GM23248 (cell line): ENCODE results near the gene LIN7B.

ENCODE experiments used
- EZH2 ChIP-seq: fragments of 200-600 bp; sonication (generic); IDR thresholded peaks from 2 replicates; pipeline ENCODE4 v1.6.1; 2018; ENCODE audit warnings: antibody characterized with exemption, mild to moderate bottlenecking; ENCODE audit not compliant: insufficient read depth, poor library complexity, severe bottlenecking
- EZH2phosphoT487 ChIP-seq: fragments of 200-600 bp; sonication (generic); IDR thresholded peaks from 2 replicates; pipeline ENCODE4 v1.6.1; 2018; ENCODE audit warnings: antibody characterized with exemption, moderate library complexity, mild to moderate bottlenecking, low read depth; ENCODE audit not compliant: insufficient read depth

DNA sequence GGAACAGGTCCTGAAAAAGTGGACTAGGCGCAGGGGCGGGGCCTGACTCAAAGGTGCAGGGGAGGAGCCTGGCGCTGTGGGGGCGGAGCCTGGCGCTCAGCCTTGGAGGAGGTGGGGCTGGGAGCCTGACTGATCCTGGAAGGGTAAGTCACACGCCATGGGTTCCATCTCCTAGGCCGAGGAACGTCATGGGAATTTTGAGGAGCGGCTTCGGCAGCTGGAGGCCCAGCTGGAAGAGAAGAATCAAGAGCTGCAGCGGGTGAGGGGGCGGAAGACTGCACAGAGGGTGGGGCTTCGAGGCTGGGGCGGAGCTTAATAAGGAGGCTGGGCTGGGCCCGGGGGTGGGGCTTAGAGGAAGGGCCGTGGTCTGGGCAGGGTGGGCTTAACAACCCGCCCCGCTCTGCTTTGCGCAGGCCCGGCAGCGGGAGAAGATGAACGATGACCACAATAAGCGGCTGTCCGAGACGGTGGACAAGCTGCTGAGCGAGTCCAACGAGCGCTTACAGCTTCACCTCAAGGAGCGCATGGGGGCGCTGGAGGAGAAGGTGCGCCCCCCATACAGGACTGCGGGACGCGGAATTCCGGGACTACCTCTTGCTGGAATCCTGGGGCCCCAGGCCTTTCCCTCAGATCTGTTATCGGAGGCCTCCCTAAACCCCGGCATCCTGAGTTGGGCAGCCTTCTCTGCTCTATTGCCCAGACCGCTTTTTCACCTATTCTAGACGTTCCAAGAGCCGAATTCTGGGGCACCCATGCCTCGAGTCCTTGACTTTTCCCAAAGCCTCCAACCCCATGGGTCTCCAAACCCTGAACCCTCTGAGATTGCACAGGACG is 19.7 kb downstream of the LIN7B start:
- TF ChIP-seq EZH2phosphoT487 (no peak), EZH2 (no peak)
